H9 (cell line): ENCODE data around the gene UNC13D. TPM values are rescaled to one million over a fixed set of nuclear protein-coding genes. Genes with fewer than 3 reads are reported as not detected.

ENCODE experiments used
- DNase-seq: peaks from one replicate; pipeline ENCODE4 v3.0.0-alpha.2; 2017
- H2AFZ ChIP-seq: one replicate; pipeline ENCODE4 v1.6.1; 2013; ENCODE audit warnings: mild to moderate bottlenecking, low read length, control low read depth, moderate library complexity
- H2AK5ac ChIP-seq: 2 replicates; pipeline ENCODE4 v1.6.1; 2013; ENCODE audit warnings: low read length, control low read depth, mixed read lengths; ENCODE audit not compliant: insufficient read length
- H2BK120ac ChIP-seq: one replicate; pipeline ENCODE4 v1.6.1; 2013; ENCODE audit warnings: low read depth, mild to moderate bottlenecking, low read length, control low read depth, inconsistent platforms; ENCODE audit not compliant: poor library complexity, severe bottlenecking
- H2BK12ac ChIP-seq: 2 replicates; pipeline ENCODE4 v1.6.1; 2013; ENCODE audit warnings: low read length, control low read depth, mixed read lengths, low read depth; ENCODE audit not compliant: insufficient read length
- H2BK15ac ChIP-seq: 2 replicates; pipeline ENCODE4 v1.6.1; 2013; ENCODE audit warnings: low read depth, low read length, control low read depth
- H2BK20ac ChIP-seq: one replicate; pipeline ENCODE4 v1.6.1; 2013; ENCODE audit warnings: low read depth, mild to moderate bottlenecking, low read length, control low read depth, inconsistent platforms; ENCODE audit not compliant: poor library complexity, severe bottlenecking
- H2BK5ac ChIP-seq: 2 replicates; pipeline ENCODE4 v1.6.1; 2013; ENCODE audit warnings: low read length, control low read depth, mixed read lengths; ENCODE audit not compliant: insufficient read length
- H3K14ac ChIP-seq: 2 replicates; pipeline ENCODE4 v1.6.1; 2013; ENCODE audit warnings: low read length, control low read depth; ENCODE audit not compliant: insufficient read depth
- H3K18ac ChIP-seq: 2 replicates; pipeline ENCODE4 v1.6.1; 2013; ENCODE audit warnings: low read depth, mild to moderate bottlenecking, mixed read lengths, low read length, control low read depth; ENCODE audit not compliant: insufficient read length
- H3K23ac ChIP-seq: 2 replicates; pipeline ENCODE4 v1.6.1; 2013; ENCODE audit warnings: low read length, control low read depth, mixed read lengths, low read depth; ENCODE audit not compliant: insufficient read length
- H3K23me2 ChIP-seq: 2 replicates; pipeline ENCODE4 v1.6.1; 2013; ENCODE audit warnings: low read depth, mild to moderate bottlenecking, mixed read lengths, low read length, control low read depth; ENCODE audit not compliant: insufficient read length, poor library complexity, severe bottlenecking
- H3K27ac ChIP-seq: 2 replicates; pipeline ENCODE4 v1.5.1; 2013; ENCODE audit warnings: low read length, control low read depth, mixed read lengths, low read depth; ENCODE audit not compliant: insufficient read length
- H3K27me3 ChIP-seq: 2 replicates; pipeline ENCODE4 v1.6.1; 2013; ENCODE audit warnings: low read length, control low read depth, inconsistent platforms; ENCODE audit not compliant: insufficient read depth
- H3K4ac ChIP-seq: 2 replicates; pipeline ENCODE4 v1.6.1; 2013; ENCODE audit warnings: low read depth, mild to moderate bottlenecking, control low read depth, inconsistent platforms, low read length, moderate library complexity
- H3K4me1 ChIP-seq: 2 replicates; pipeline ENCODE4 v1.6.1; 2013; ENCODE audit warnings: low read length, control low read depth, inconsistent platforms; ENCODE audit not compliant: insufficient read depth
- H3K4me2 ChIP-seq: 2 replicates; pipeline ENCODE4 v1.6.1; 2013; ENCODE audit warnings: low read length, control low read depth, mixed read lengths; ENCODE audit not compliant: insufficient read length, insufficient read depth
- H3K56ac ChIP-seq: 2 replicates; pipeline ENCODE4 v1.6.1; 2013; ENCODE audit warnings: low read depth, mild to moderate bottlenecking, mixed read lengths, low read length, control low read depth; ENCODE audit not compliant: insufficient read length
- H3K79me1 ChIP-seq: 2 replicates; pipeline ENCODE4 v1.6.1; 2013; ENCODE audit warnings: low read depth, mild to moderate bottlenecking, moderate library complexity, low read length, control low read depth, inconsistent platforms; ENCODE audit not compliant: insufficient read depth, poor library complexity, severe bottlenecking
- H3K79me2 ChIP-seq: 2 replicates; pipeline ENCODE4 v1.6.1; 2013; ENCODE audit warnings: low read length, control low read depth, inconsistent platforms; ENCODE audit not compliant: insufficient read depth
- H3K9ac ChIP-seq: 2 replicates; pipeline ENCODE4 v1.6.1; 2013; ENCODE audit warnings: low read length, control low read depth, mixed read lengths; ENCODE audit not compliant: insufficient read length; ENCODE audit errors: extremely low read depth
- H3K9me3 ChIP-seq: one replicate; pipeline ENCODE4 v1.6.1; 2013; ENCODE audit warnings: low read depth, low read length, inconsistent platforms; ENCODE audit not compliant: control insufficient read depth
- H3T11ph ChIP-seq: one replicate; pipeline ENCODE4 v1.6.1; 2013; ENCODE audit warnings: mild to moderate bottlenecking, low read length, control low read depth, inconsistent platforms
- H4K20me1 ChIP-seq: one replicate; pipeline ENCODE4 v1.6.1; 2013; ENCODE audit not compliant: control insufficient read depth, insufficient read length, insufficient read depth
- H4K5ac ChIP-seq: 2 replicates; pipeline ENCODE4 v1.6.1; 2013; ENCODE audit warnings: low read depth, mild to moderate bottlenecking, mixed read lengths, low read length, control low read depth; ENCODE audit not compliant: insufficient read length
- H4K8ac ChIP-seq: replicated peaks from 2 replicates; pipeline ENCODE4 v1.6.1; 2013; ENCODE audit warnings: low read length, control low read depth, mixed read lengths, low read depth; ENCODE audit not compliant: insufficient read length
- H4K91ac ChIP-seq: 2 replicates; pipeline ENCODE4 v1.6.1; 2013; ENCODE audit warnings: low read depth, mild to moderate bottlenecking, moderate library complexity, mixed read lengths, low read length, control low read depth; ENCODE audit not compliant: insufficient read length
- H3K27ac Mint-ChIP-seq, 3 experiments: 2 replicates in 2 of 3; 3 replicates in 1 of 3; pipeline ENCODE4 v1.8.0; 2020 to 2021; ENCODE audit warnings: mixed read lengths in 3 of 3, mild to moderate bottlenecking in 1 of 3, moderate library complexity in 1 of 3
- H3K27me3 Mint-ChIP-seq: 2 replicates; pipeline ENCODE4 v1.8.0; 2021; ENCODE audit warnings: low read depth, mild to moderate bottlenecking, moderate library complexity, mixed read lengths
- H3K36me3 Mint-ChIP-seq, 3 experiments: 2 replicates in 2 of 3; 3 replicates in 1 of 3; pipeline ENCODE4 v1.8.0; 2020 to 2021; ENCODE audit warnings: low read depth in 3 of 3, mixed read lengths in 3 of 3; ENCODE audit not compliant: insufficient read depth in 1 of 3
- H3K4me1 Mint-ChIP-seq, 2 experiments: 2 replicates each; pipeline ENCODE4 v1.8.0; 2020; ENCODE audit warnings: mixed read lengths in 2 of 2
- H3K4me3 Mint-ChIP-seq, 2 experiments: 2 replicates in 1 of 2; 3 replicates in 1 of 2; pipeline ENCODE4 v1.8.0; 2020 to 2021; ENCODE audit warnings: mild to moderate bottlenecking in 2 of 2, mixed read lengths in 2 of 2, moderate library complexity in 1 of 2
- H3K9me3 Mint-ChIP-seq, 2 experiments: 2 replicates in 1 of 2; 3 replicates in 1 of 2; pipeline ENCODE4 v1.8.0; 2020; ENCODE audit warnings: mild to moderate bottlenecking in 2 of 2, mixed read lengths in 2 of 2, moderate library complexity in 1 of 2
- WGBS: extraction: QIAGEN DNeasy Blood & Tissue Kit; methylation state at CpG from one replicate; pipeline ENCODE4 v1.1.7; 2013; ENCODE audit warnings: missing lambda C conversion rate, low lambda C conversion rate, mixed read lengths; ENCODE audit not compliant: insufficient read length; ENCODE audit errors: extremely low coverage; 5-methylcytosine and 5-hydroxymethylcytosine counted together
- total RNA-seq: library from RNA; stranded (reverse); gene quantifications from 2 replicates; pipeline ENCODE4 v1.2.1, GENCODE V29; 2021
- TF ChIP-seq, protein P1 (sequence below): fragments of 200-600 bp; sonication (generic); conservative IDR thresholded peaks from 3 replicates; pipeline ENCODE4 v1.8.0; 2021; ENCODE audit warnings: antibody characterized with exemption, mild to moderate bottlenecking

The UNC13D gene
- total RNA-seq, 1 experiment from 2014 or later, result 6.3 TPM

DNA sequence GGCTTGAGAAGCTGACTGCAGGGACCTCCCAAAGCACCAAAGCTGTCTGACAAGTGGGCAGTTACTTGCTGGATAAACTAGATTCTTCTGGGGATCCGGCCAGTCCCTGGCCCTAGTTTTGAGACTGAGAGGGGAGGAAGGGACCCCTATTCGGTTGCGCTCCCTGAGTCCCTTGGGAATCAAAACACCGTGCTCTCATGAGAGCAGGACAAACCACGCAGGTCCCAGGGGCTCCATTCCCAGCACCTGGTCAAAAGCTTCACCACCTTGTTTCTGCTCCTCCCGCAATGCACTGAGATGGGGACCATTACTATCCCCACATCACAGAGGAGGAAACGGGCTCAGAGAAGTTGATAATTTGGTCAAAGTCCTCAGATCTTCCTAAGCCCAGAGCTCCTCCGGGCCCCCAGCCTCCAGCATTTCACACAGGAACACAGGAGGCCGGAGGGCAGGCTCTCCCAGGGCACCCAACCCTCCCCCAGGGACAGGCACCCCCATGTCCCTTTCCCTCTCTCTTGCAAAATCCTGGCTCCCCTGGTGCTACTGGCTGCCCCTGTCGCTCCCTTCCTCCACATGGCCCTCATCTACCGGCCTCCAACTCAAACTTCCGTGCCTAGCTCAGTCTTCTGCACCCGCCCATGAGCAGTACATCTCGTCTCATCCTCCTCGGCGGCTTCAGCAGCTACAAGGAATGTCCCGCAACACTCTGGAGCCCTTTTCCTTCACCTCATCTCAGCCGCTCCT lies 49.3 kb upstream of the UNC13D start:
- Histone ChIP-seq H2BK5ac (no peak overlapping the region), H3K79me1 (no peaks in the 10 kb centered on the region), H4K5ac (no peak overlapping the region), H2BK15ac (no peak overlapping the region), H4K8ac (no peak overlapping the region), H3K56ac (no peak overlapping the region), H3K27ac (no peak overlapping the region), H3K14ac (no peak overlapping the region; the same call in 1 of the 2 replicates), H3K18ac (no peak overlapping the region), H3K4me1 (no peaks in the 10 kb centered on the region; the same call in 1 of the 2 replicates), H2AFZ (no peak overlapping the region), H2BK120ac (no peak overlapping the region), H4K91ac (no peak overlapping the region), H3K79me2 (no peaks in the 10 kb centered on the region), H3K4me2 (no peak overlapping the region), H3K4ac (no peak overlapping the region), H2BK12ac (no peak overlapping the region), H2AK5ac (no peak overlapping the region), H3K9ac (no peak overlapping the region), H3K23me2 (peaks cover 8% of the 10 kb centered on the region), H3K23ac (no peak overlapping the region), H4K20me1 (no peaks in the 10 kb centered on the region), H3T11ph (no peak overlapping the region), H3K9me3 (no peaks in the 10 kb centered on the region), H2BK20ac (no peak overlapping the region), H3K27me3 (no peaks in the 10 kb centered on the region)
- TF ChIP-seq, protein P1, sequence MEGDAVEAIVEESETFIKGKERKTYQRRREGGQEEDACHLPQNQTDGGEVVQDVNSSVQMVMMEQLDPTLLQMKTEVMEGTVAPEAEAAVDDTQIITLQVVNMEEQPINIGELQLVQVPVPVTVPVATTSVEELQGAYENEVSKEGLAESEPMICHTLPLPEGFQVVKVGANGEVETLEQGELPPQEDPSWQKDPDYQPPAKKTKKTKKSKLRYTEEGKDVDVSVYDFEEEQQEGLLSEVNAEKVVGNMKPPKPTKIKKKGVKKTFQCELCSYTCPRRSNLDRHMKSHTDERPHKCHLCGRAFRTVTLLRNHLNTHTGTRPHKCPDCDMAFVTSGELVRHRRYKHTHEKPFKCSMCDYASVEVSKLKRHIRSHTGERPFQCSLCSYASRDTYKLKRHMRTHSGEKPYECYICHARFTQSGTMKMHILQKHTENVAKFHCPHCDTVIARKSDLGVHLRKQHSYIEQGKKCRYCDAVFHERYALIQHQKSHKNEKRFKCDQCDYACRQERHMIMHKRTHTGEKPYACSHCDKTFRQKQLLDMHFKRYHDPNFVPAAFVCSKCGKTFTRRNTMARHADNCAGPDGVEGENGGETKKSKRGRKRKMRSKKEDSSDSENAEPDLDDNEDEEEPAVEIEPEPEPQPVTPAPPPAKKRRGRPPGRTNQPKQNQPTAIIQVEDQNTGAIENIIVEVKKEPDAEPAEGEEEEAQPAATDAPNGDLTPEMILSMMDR, result no peak
- H3K27me3 Mint-ChIP-seq, result no peaks in the 10 kb centered on the region; the same call in 1 of the 2 replicates
- H3K9me3 Mint-ChIP-seq, result no peaks in the 10 kb centered on the region
- peaks cover 25 to 28% of the 10 kb centered on the region in 2 experiments for H3K4me1 Mint-ChIP-seq
- peaks cover 11 to 36% (median 24%) of the 10 kb centered on the region in 3 experiments for H3K36me3 Mint-ChIP-seq
- peak overlapping the region in 2 of 3 experiments; percentile 24 to 79; a peak in 4 of 7 replicates for H3K27ac Mint-ChIP-seq
- H3K4me3 Mint-ChIP-seq, result peak overlapping the region in 1 of 2 experiments; percentile 33; a peak in 2 of 5 replicates
- DNase-seq, result peak; percentile 28
- no CpG with 5 or more reads among the region's 18 CpGs for WGBS
